ENCODE results near the gene ZGRF1. TPM values are rescaled to one million over a fixed set of nuclear protein-coding genes. Genes with fewer than 3 reads are reported as not detected.
A peak's percentile ranks its signal among the peaks of the same experiment; 100 is the strongest.

The ZGRF1 gene
- total and polyA plus RNA-seq, 2 donors (not counting 3 experiments of a cell fraction or from before 2014, with no cell fraction given), result 2.4 to 14.4 TPM

DNA sequence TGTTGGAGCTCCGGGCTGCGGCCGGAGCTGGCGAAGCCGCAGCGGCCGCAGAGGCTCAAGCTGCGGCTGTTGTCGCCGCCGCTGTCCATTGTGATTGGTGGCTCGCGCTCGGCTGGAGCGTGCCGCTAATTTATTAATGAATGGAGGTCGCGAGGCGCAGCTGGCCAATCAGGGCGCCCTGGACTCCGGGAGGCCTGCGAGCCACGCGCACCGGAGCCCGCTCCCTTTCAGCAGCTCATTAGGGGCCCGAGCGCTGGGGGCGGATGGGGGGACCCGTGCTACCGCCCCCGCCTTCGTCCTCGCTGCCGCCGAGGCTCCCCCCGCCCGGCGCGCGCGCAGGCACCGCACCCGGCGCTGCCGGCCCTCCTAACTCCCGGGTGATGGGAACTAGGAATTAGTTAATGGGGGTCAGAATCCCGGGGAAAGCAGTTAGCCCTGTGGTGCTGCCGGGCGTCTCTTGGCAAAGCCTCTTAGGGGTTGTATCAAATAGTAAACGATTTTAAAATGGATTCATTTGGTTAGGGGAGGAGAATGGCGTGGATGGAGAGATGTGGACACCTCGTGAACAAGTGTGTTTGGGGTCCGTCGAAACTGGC, 120.1 kb downstream of the ZGRF1 start:
- Histone ChIP-seq H2AFZ (ENCODE audit: low read depth, low read length) (no peak overlapping the region), H3K4me1 (ENCODE audit: control insufficient read depth, extremely low read depth, insufficient read depth, low read length) (peaks cover 5% of the 10 kb centered on the region), H3K79me2 (ENCODE audit: control insufficient read depth, insufficient read depth, low read length) (no peaks in the 10 kb centered on the region), H3K27me3 (ENCODE audit: control insufficient read depth in 2 of 2, insufficient read depth in 2 of 2, low read length in 2 of 2) (peaks cover 80 to 97% of the 10 kb centered on the region in 2 experiments), H3K9me3 (replicated peaks; ENCODE audit: control insufficient read depth, insufficient read depth, low read length) (no peaks in the 10 kb centered on the region), H3K4me3 (replicated peaks in 1 of 3; ENCODE audit: insufficient read depth in 1 of 3, low read depth in 1 of 3, low read length in 3 of 3) (no peak overlapping the region), H3K4me2 (ENCODE audit: insufficient read depth, low read length) (no peak overlapping the region), H3K9ac (replicated peaks; ENCODE audit: extremely low read depth, insufficient read depth, low read length) (no peak overlapping the region), H3K9me1 (replicated peaks; ENCODE audit: control insufficient read depth, extremely low read depth, insufficient read depth, low read length) (no peaks in the 10 kb centered on the region), H4K20me1 (replicated peaks; ENCODE audit: control insufficient read depth, extremely low read depth, insufficient read depth, low read length) (peaks cover 3% of the 10 kb centered on the region), H3K36me3 (ENCODE audit: control insufficient read depth in 2 of 2, extremely low read depth in 1 of 2, insufficient read depth in 2 of 2, low read length in 2 of 2) (no peaks in the 10 kb centered on the region), H3K27ac (ENCODE audit: insufficient read depth, low read depth, low read length) (no peak overlapping the region)
- DNase-seq (ENCODE audit: low read depth, low spot score), result no peak
- CTCF ChIA-PET, result interaction anchor here (1.0 to 1.2 kb wide), 3 partner anchors 8 to 417 kb away, joined by 3 to 4 read pairs (median 3); no protein-coding TSS in a partner anchor
- no peak for TF ChIP-seq GATA2 (IDR thresholded peaks at IDR 0.05; ENCODE audit: insufficient read depth, insufficient read length, low read depth, low read length)
- TF ChIP-seq, protein P1, sequence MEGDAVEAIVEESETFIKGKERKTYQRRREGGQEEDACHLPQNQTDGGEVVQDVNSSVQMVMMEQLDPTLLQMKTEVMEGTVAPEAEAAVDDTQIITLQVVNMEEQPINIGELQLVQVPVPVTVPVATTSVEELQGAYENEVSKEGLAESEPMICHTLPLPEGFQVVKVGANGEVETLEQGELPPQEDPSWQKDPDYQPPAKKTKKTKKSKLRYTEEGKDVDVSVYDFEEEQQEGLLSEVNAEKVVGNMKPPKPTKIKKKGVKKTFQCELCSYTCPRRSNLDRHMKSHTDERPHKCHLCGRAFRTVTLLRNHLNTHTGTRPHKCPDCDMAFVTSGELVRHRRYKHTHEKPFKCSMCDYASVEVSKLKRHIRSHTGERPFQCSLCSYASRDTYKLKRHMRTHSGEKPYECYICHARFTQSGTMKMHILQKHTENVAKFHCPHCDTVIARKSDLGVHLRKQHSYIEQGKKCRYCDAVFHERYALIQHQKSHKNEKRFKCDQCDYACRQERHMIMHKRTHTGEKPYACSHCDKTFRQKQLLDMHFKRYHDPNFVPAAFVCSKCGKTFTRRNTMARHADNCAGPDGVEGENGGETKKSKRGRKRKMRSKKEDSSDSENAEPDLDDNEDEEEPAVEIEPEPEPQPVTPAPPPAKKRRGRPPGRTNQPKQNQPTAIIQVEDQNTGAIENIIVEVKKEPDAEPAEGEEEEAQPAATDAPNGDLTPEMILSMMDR (IDR thresholded peaks at IDR 0.05; ENCODE audit: extremely low read depth in 1 of 2, insufficient read depth in 1 of 2, low read depth in 1 of 2, low read length in 2 of 2), result no peak
- TF ChIP-seq, protein P2, sequence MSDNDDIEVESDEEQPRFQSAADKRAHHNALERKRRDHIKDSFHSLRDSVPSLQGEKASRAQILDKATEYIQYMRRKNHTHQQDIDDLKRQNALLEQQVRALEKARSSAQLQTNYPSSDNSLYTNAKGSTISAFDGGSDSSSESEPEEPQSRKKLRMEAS (IDR thresholded peaks at IDR 0.05; ENCODE audit: insufficient read depth, insufficient read length), result no peak
- FAIRE-seq, result no peak
- dilution Hi-C loops (cut with MboI; ENCODE audit: extremely low pct_ligation_motif_present, low sequenced_read_pairs) (no loop called here), intact Hi-C loops (cut with micrococcal nuclease) (loop anchor here (5.0 kb wide), 1 partner anchor 1894 kb away; the partner anchor contains the start of gene PITX2)
- POLR2A ChIA-PET, result no interaction called here
- no TSS peak for BruUV-seq (replicated peaks)

DNA sequence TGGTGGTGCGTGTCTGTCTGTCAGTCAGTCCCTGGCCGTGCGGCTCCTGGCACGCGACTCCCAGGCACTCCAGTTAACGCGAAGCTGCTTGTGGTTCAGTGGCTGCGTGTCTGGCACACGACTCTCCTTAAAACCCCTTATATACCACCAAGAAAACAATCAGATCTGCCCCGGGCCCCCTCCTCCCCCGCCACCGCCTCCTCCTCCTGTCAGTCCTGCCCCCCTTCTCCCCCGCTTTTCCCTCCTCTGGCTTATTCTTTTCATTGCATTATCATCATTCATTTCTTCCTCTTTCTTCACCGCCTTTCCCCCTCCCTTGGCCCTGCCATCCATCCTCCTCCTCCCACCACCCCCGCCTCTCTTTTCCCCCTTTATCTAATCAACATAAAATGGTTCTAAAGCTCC, 120.6 kb downstream of the ZGRF1 start, which contains the start of gene NEUROG2:
Gene NEUROG2 (minus strand): TSS at position 115 of the 405 bp plus-strand sequence. CDS start 705 bp downstream, outside the sequence.
- FAIRE-seq (peak; percentile 55), DNase-seq (ENCODE audit: low read depth, low spot score) (no peak)
- no peaks in the 10 kb centered on the region for H3K79me2 ChIP-seq (ENCODE audit: control insufficient read depth, insufficient read depth, low read length)
- H2AFZ ChIP-seq (ENCODE audit: low read depth, low read length), result peak within 1 kb of the TSS; percentile 54
- CTCF ChIA-PET, result interaction anchor here (1.0 to 1.2 kb wide), 3 partner anchors 8 to 416 kb away, joined by 3 to 4 read pairs (median 3); no protein-coding TSS in a partner anchor
- H3K4me2 ChIP-seq (ENCODE audit: insufficient read depth, low read length), result peak within 1 kb of the TSS; percentile 53
- H3K4me1 ChIP-seq (ENCODE audit: control insufficient read depth, extremely low read depth, insufficient read depth, low read length), result peaks cover 5% of the 10 kb centered on the region
- POLR2A ChIA-PET, result no interaction called here
- H3K4me3 ChIP-seq (replicated peaks in 1 of 3; ENCODE audit: insufficient read depth in 1 of 3, low read depth in 1 of 3, low read length in 3 of 3), result peak within 1 kb of the TSS in 2 of 3 experiments; percentile 29 to 33
- H3K9me1 ChIP-seq (replicated peaks; ENCODE audit: control insufficient read depth, extremely low read depth, insufficient read depth, low read length), result no peaks in the 10 kb centered on the region
- no peaks in the 10 kb centered on the region for H3K9me3 ChIP-seq (replicated peaks; ENCODE audit: control insufficient read depth, insufficient read depth, low read length)
- intact Hi-C loops (cut with micrococcal nuclease) (loop anchor here (5.0 kb wide), 1 partner anchor 1894 kb away; the partner anchor contains the start of gene PITX2), dilution Hi-C loops (cut with MboI; ENCODE audit: extremely low pct_ligation_motif_present, low sequenced_read_pairs) (no loop called here)
- BruUV-seq (replicated peaks), result no TSS peak
- no peak within 1 kb of the TSS for H3K9ac ChIP-seq (replicated peaks; ENCODE audit: extremely low read depth, insufficient read depth, low read length)
- H4K20me1 ChIP-seq (replicated peaks; ENCODE audit: control insufficient read depth, extremely low read depth, insufficient read depth, low read length), result peaks cover 3% of the 10 kb centered on the region
- peaks cover 80 to 97% of the 10 kb centered on the region in 2 experiments for H3K27me3 ChIP-seq (ENCODE audit: control insufficient read depth in 2 of 2, insufficient read depth in 2 of 2, low read length in 2 of 2)
- no peak within 1 kb of the TSS for H3K27ac ChIP-seq (ENCODE audit: insufficient read depth, low read depth, low read length)
- H3K36me3 ChIP-seq (ENCODE audit: control insufficient read depth in 2 of 2, extremely low read depth in 1 of 2, insufficient read depth in 2 of 2, low read length in 2 of 2), result no peaks in the 10 kb centered on the region
- TF ChIP-seq FOS (IDR thresholded peaks at IDR 0.05; ENCODE audit: borderline replicate concordance, insufficient read depth, low read length) (no peak), POLR2A (IDR thresholded peaks at IDR 0.05; ENCODE audit: low read depth, low read length) (no peak), MYC (IDR thresholded peaks at IDR 0.05; ENCODE audit: low read depth, low read length) (no peak), JUN (IDR thresholded peaks at IDR 0.05; ENCODE audit: borderline replicate concordance, insufficient read depth, insufficient read length, low read depth) (no peak), POLR2AphosphoS5 (IDR thresholded peaks at IDR 0.05; ENCODE audit: insufficient read depth, low read depth, low read length) (no peak), EZH2 (IDR thresholded peaks at IDR 0.05; ENCODE audit: borderline replicate concordance, low read depth, low read length, severe bottlenecking) (no peak), GATA2 (IDR thresholded peaks at IDR 0.05; ENCODE audit: insufficient read depth, insufficient read length, low read depth, low read length) (no peak)
- TF ChIP-seq, protein P1 (IDR thresholded peaks at IDR 0.05; ENCODE audit: extremely low read depth in 1 of 2, insufficient read depth in 1 of 2, low read depth in 1 of 2, low read length in 2 of 2), result no peak
- TF ChIP-seq, protein P2 (IDR thresholded peaks at IDR 0.05; ENCODE audit: insufficient read depth, insufficient read length), result no peak

Measured in endothelial cell of umbilical vein (primary cell).